Measurements from ENCODE around the gene SCGB1D1. TPM values are rescaled to one million over a fixed set of nuclear protein-coding genes. Genes with fewer than 3 reads are reported as not detected.

Gene SCGB1D1, protein sequence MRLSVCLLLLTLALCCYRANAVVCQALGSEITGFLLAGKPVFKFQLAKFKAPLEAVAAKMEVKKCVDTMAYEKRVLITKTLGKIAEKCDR
- not detected in 5 replicates for total RNA-seq (2022; extraction: Qiagen RNA extraction; ENCODE audit: low read depth)

DNA sequence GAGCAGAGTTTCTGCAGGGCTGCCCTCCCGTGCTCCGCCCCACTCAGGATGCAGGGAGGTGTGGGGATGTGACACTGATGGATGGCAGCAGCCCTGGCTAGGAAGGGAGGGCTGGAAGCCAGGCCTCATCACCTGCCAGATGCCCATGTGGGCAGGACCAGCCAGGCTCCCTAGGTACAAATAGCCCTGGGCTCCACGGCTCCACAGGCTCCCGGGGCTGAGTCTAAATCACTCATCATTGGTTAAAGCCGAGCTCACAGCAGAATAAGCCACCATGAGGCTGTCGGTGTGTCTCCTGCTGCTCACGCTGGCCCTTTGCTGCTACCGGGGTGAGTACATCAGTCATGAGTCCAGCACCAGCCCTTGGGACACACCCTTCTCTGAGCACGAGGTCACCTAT, at the start of gene SCGB1D1:
Gene SCGB1D1 (plus strand): TSS at position 206 of the 400 bp plus-strand sequence. CDS start 69 bp downstream, at position 275.

DNA sequence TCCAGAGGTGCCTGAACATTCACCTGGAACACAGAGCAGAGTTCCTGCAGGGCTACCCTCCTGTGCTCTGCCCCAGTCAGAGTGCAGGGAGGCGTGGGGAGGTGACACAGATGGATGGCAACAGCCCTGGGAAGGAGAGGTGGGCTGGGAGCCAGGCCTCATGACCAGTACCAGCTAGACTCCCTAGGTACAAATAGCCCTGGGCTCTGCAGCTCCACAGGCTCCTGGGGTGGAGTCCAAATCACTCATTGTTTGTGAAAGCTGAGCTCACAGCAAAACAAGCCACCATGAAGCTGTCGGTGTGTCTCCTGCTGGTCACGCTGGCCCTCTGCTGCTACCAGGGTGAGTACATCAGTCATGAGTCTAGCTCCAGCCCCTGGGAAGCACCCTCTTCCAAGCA, 52.0 kb downstream of the SCGB1D1 start, which contains the start of gene SCGB1D2:
Gene SCGB1D2 (plus strand): TSS at position 219 of the 400 bp plus-strand sequence. CDS start 69 bp downstream, at position 288.

Other genes with a start within 250 kb of the SCGB1D1 start
- 1.0 to 5.0 TPM (median 1.5 TPM) in 5 replicates for gene BEST1, start 239.9 kb upstream of the SCGB1D1 start, total RNA-seq (2022; extraction: Qiagen RNA extraction; ENCODE audit: low read depth)
- gene FTH1, start 222.6 kb upstream of the SCGB1D1 start, total RNA-seq (2022; extraction: Qiagen RNA extraction; ENCODE audit: low read depth), result 12,361 to 21,234 TPM (median 18,385 TPM) in 5 replicates
- 45.1 to 58.3 TPM (median 56.8 TPM) in 5 replicates for gene INCENP, start 66.2 kb upstream of the SCGB1D1 start, total RNA-seq (2022; extraction: Qiagen RNA extraction; ENCODE audit: low read depth)
- not detected in 5 replicates for gene SCGB2A1, start 18.5 kb downstream of the SCGB1D1 start, total RNA-seq (2022; extraction: Qiagen RNA extraction; ENCODE audit: low read depth)
- not detected in 5 replicates for gene SCGB1D2, start 52.0 kb downstream of the SCGB1D1 start, total RNA-seq (2022; extraction: Qiagen RNA extraction; ENCODE audit: low read depth)
- not detected in 5 replicates for gene SCGB2A2, start 79.9 kb downstream of the SCGB1D1 start, total RNA-seq (2022; extraction: Qiagen RNA extraction; ENCODE audit: low read depth)
- not detected in 5 replicates for gene SCGB1D4, start 108.9 kb downstream of the SCGB1D1 start, total RNA-seq (2022; extraction: Qiagen RNA extraction; ENCODE audit: low read depth)
- gene ASRGL1, start 147.2 kb downstream of the SCGB1D1 start, total RNA-seq (2022; extraction: Qiagen RNA extraction; ENCODE audit: low read depth), result 12.7 to 13.7 TPM (median 13.1 TPM) in 5 replicates
- not detected in 5 replicates for gene SCGB1A1, start 228.8 kb downstream of the SCGB1D1 start, total RNA-seq (2022; extraction: Qiagen RNA extraction; ENCODE audit: low read depth)

Measured in A549 treated with ZK216348 at 1 μM for 4 hours (cell line).